DMS153 treated with DMSO at 0.1 percent for 48 hours (cell line): Measurements from ENCODE around the gene SLC35B3.
"Not testable (repeated sequence)": the region's sequence is repeated elsewhere in the genome, so short reads cannot be mapped to it uniquely, and the experiment has no call there.

Source experiments
- DNase-seq: peaks from one replicate; lab custom pipeline; 2025; ENCODE audit not compliant: unreplicated experiment; lab: John Stamatoyannopoulos, UW

The SLC35B3 gene

GRCh38 chr6:8435093-8435844, at the start of gene SLC35B3:
Gene SLC35B3, minus strand, starts transcription at chr6:8435545.
- DNase-seq, result peak; percentile 44

- DNase-seq, result no peak
Measured at GRCh38 chr6:8483650-8484049, 48.3 kb upstream of the SLC35B3 start.

GRCh38 chr6:8481727-8482126, 46.4 kb upstream of the SLC35B3 start:
- DNase-seq, result no peak

- DNase-seq, result no peak
Measured at GRCh38 chr6:8478418-8478817, 43.1 kb upstream of the SLC35B3 start.

GRCh38 chr6:8476656-8477055, 41.3 kb upstream of the SLC35B3 start:
- no peak for DNase-seq

- DNase-seq, result no peak
Measured at GRCh38 chr6:8468552-8469356, 33.4 kb upstream of the SLC35B3 start.

- no peak for DNase-seq
Measured at GRCh38 chr6:8462694-8463093, 27.3 kb upstream of the SLC35B3 start.

- DNase-seq, result no peak
Measured at GRCh38 chr6:8462169-8462568, 26.8 kb upstream of the SLC35B3 start.

- no peak for DNase-seq
Measured at GRCh38 chr6:8446391-8446790, 11.0 kb upstream of the SLC35B3 start.

GRCh38 chr6:8445930-8446329, 10.6 kb upstream of the SLC35B3 start:
- DNase-seq, result not testable (repeated sequence)

- no peak for DNase-seq
Measured at GRCh38 chr6:8442150-8442549, 6.8 kb upstream of the SLC35B3 start.

GRCh38 chr6:8441452-8441851, 6.1 kb upstream of the SLC35B3 start:
- DNase-seq, result no peak

- DNase-seq, result no peak
Measured at GRCh38 chr6:8439601-8440268, 4.4 kb upstream of the SLC35B3 start.

GRCh38 chr6:8437813-8438212, 2.5 kb upstream of the SLC35B3 start:
- no peak for DNase-seq

GRCh38 chr6:8436966-8437365, 1.6 kb upstream of the SLC35B3 start:
- DNase-seq, result no peak

- DNase-seq, result no peak
Measured at GRCh38 chr6:8435845-8436168, 462 bp upstream of the SLC35B3 start.

GRCh38 chr6:8434727-8435092, 635 bp downstream of the SLC35B3 start:
- DNase-seq, result no peak

GRCh38 chr6:8432614-8433013, 2.7 kb downstream of the SLC35B3 start:
- DNase-seq, result no peak

GRCh38 chr6:8429821-8430220, 5.5 kb downstream of the SLC35B3 start:
- no peak for DNase-seq

- DNase-seq, result not testable (repeated sequence)
Measured at GRCh38 chr6:8426544-8426943, 8.8 kb downstream of the SLC35B3 start.

- DNase-seq, result no peak
Measured at GRCh38 chr6:8420031-8420588, 15.2 kb downstream of the SLC35B3 start.

- no peak for DNase-seq
Measured at GRCh38 chr6:8415913-8416312, 19.4 kb downstream of the SLC35B3 start.
